HG02840 (cell line): ENCODE results near the gene NELFA.
"Not testable (repeated sequence)": the region's sequence is repeated elsewhere in the genome, so short reads cannot be mapped to it uniquely, and the experiment has no call there.

ENCODE experiments used
- ATAC-seq: cut with Tn5 transposase; IDR thresholded peaks from one replicate; pipeline ENCODE4 v1.9.1; 2021; ENCODE audit warnings: mild to moderate bottlenecking, moderate library complexity, moderate number of reproducible peaks; ENCODE audit not compliant: unreplicated experiment, low FRiP score

NELFA gene

GRCh38 chr4:1997712-1998111 lies 11.1 kb downstream of the NELFA start:
- ATAC-seq, result no peak

- ATAC-seq, result no peak
Observed at GRCh38 chr4:1996866-1997611, 11.7 kb downstream of the NELFA start.

- ATAC-seq, result no peak
Observed at GRCh38 chr4:1994938-1995337, 13.8 kb downstream of the NELFA start.

- ATAC-seq, result not testable (repeated sequence)
Observed at GRCh38 chr4:1993718-1994516, 14.9 kb downstream of the NELFA start.

- no peak for ATAC-seq
Observed at GRCh38 chr4:1993169-1993516, 15.6 kb downstream of the NELFA start.

GRCh38 chr4:1992468-1993168 lies 16.2 kb downstream of the NELFA start:
- ATAC-seq, result no peak

GRCh38 chr4:1991596-1992434 lies 17.0 kb downstream of the NELFA start:
- no peak for ATAC-seq

- ATAC-seq, result no peak
Observed at GRCh38 chr4:1991087-1991486, 17.7 kb downstream of the NELFA start.

GRCh38 chr4:1990676-1991075 lies 18.1 kb downstream of the NELFA start:
- ATAC-seq, result no peak

- no peak for ATAC-seq
Observed at GRCh38 chr4:1990348-1990645, 18.5 kb downstream of the NELFA start.

GRCh38 chr4:1989533-1990347 lies 19.0 kb downstream of the NELFA start:
- ATAC-seq, result no peak

- ATAC-seq, result no peak
Observed at GRCh38 chr4:1988327-1988724, 20.4 kb downstream of the NELFA start.

GRCh38 chr4:1987721-1988326 lies 20.9 kb downstream of the NELFA start:
- ATAC-seq, result no peak

- ATAC-seq, result no peak
Observed at GRCh38 chr4:1987296-1987695, 21.5 kb downstream of the NELFA start.

- ATAC-seq, result no peak
Observed at GRCh38 chr4:1986578-1987210, 22.1 kb downstream of the NELFA start.

- ATAC-seq, result no peak
Observed at GRCh38 chr4:1985780-1986577, 22.8 kb downstream of the NELFA start.

- no peak for ATAC-seq
Observed at GRCh38 chr4:1985294-1985693, 23.5 kb downstream of the NELFA start.
